ENCODE data around the gene OR7G3.

The OR7G3 gene

GRCh38 chr19:9107375-9107774, 19.4 kb downstream of the OR7G3 start, which contains the start of gene OR7G2:
Gene OR7G2 (minus strand): TSS chr19:9107475. CDS start chr19:9103243, 4,232 bp downstream.
- DNase-seq (ENCODE audit: low read depth in 2 of 2): no peak

- DNase-seq (ENCODE audit: low read depth in 2 of 2): no peak
Observed at GRCh38 chr19:9086761-9087160, 40.0 kb downstream of the OR7G3 start, which contains the start of gene OR1M1. Gene OR1M1 (plus strand): TSS chr19:9087061. CDS start chr19:9093245, 6,184 bp downstream.

- no peak for DNase-seq (ENCODE audit: low read depth in 2 of 2)
Observed at GRCh38 chr19:9078651-9079050, 48.1 kb downstream of the OR7G3 start.

GRCh38 chr19:9076901-9077300, 49.8 kb downstream of the OR7G3 start:
- no peak for DNase-seq (ENCODE audit: low read depth in 2 of 2)

Measured in stimulated activated CD4-positive, alpha-beta T cell treated with anti-CD3 and anti-CD28 coated beads, Interleukin-1b, Interleukin-23, amount 100 ng/mL, for 1 hour (primary cell).